C1 segment of cervical spinal cord (tissue), 14 donors: ENCODE measurements around the gene LGALS7B.
"Not testable (repeated sequence)": the region's sequence is repeated elsewhere in the genome, so short reads cannot be mapped to it uniquely, and the experiment has no call there.

Experiments used
- DNase-seq, 14 donors: peaks; one replicate each; lab custom pipeline; 2025; lab: John Stamatoyannopoulos, UW

Gene LGALS7B

DNA sequence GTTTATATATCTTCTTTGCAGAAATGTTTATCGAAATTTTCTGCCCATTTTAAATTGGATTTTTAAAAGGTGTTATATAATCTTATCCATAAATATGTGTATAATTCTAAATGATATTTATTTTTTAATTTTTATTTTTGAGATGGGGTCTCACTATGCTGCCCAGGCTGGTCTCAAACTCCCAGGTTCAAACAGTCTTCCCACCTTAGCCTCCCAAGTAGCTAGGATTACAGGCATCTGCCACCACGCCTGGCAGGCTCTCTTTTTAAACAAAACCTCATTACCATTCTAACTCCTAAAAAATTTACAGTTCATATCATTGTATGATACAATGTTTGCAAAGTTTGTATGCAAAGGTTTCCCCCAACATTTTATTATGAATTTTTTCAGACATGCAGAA lies 7.2 kb downstream of the LGALS7B start:
- DNase-seq, result no peak

DNA sequence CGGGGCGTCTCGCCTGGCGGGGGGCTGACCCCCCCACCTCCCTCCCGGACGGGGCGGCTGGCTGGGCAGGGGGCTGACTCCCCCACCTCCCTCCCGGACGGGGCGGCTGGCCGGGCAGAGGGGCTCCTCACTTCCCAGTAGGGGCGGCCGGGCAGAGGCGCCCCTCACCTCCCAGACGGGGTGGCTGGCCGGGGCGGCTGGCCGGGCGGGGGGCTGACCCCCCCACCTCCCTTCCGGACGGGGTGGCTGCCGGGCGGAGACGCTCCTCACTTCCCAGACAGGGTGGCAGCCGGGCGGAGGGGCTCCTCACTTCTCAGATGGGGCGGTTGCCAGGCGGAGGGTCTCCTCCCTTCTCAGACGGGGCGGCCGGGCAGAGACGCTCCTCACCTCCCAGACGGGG lies 8.8 kb downstream of the LGALS7B start:
- DNase-seq, result not testable (repeated sequence)

DNA sequence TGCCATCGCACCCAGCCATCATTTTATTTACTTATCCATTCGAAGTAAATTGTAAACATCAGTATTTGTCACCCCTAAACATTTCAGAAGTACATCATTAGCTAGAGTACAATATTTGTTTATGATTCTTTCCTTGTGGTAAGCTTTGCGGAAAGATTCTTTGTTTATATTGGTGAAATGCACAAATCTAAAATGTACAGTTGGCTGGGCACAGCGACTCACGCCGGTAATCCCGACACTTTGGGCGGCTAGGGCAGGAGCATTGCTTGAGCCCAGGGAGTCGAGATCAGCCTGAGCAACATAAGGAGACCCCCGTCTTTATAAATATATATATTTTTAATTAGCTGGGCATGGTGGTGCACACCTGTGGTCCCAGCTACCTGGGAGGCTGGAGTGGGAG lies 10.1 kb downstream of the LGALS7B start:
- no peak for DNase-seq

GRCh38 chr19:38800577-38801347 lies 11.8 kb downstream of the LGALS7B start:
- no peak for DNase-seq

GRCh38 chr19:38801359-38802095 lies 12.5 kb downstream of the LGALS7B start:
- no peak for DNase-seq

DNA sequence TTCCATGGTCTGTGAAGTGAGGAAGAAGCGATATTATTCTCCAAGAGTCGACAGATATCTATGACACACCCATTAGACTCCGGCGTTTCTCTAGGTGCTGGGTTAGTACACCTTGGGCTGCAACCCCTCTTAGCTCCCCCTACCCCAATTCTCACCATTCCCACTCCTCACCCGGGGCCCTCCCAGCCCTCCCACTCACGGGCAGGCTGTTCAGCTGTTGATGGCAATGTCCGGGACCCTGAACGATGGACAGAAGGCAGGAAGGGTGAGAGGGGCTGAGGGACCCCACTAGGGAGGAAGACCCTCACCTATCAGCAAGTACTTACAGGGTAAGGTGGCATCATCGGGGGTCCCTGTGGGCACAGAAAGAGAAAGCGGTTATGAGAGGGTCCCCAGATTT lies 14.5 kb downstream of the LGALS7B start:
- DNase-seq, result no peak

DNA sequence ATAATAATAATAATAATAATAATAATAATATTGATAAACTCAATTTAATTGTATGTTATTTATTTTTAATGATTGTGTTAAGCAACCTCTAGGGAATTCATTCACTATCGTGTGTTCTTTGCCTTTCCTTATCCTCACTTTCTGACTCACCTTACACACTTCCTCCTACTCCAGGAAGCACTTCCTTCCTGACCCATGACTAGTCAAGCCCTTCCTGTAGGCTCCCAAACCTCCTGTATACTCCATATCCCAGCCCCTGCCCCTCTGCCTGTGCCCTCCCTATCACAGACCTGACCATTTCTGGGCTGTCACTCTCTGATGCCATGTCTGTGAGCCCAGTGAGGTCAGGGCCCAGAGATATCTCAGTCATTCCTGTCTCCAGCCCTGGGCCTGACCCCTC lies 16.2 kb downstream of the LGALS7B start:
- no peak for DNase-seq

GRCh38 chr19:38806371-38806770 lies 17.4 kb downstream of the LGALS7B start:
- no peak for DNase-seq

- DNase-seq, result not testable (repeated sequence)
These were observed 18.5 kb downstream of the LGALS7B start for GRCh38 chr19:38807374-38808098.

DNA sequence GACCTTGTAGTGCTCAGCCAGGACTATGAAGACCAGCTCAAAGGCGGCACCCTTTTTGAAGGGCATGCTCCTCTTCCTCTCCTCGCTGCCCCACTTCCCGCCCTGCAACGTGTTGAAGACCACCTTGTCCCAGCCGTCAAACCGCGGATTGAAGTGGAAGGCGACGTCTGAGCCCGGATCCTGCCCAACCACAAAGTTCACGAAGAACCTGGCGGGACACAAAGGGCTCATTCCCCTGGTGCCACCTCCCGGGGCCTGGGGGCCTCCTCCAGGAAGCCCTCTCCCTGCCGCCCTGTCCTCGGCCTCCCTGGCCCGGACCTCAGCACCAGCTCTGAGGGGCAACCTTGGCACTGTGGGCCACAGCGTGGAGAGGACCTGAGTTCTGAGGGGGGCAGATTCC lies 19.7 kb downstream of the LGALS7B start:
- no peak for DNase-seq

DNA sequence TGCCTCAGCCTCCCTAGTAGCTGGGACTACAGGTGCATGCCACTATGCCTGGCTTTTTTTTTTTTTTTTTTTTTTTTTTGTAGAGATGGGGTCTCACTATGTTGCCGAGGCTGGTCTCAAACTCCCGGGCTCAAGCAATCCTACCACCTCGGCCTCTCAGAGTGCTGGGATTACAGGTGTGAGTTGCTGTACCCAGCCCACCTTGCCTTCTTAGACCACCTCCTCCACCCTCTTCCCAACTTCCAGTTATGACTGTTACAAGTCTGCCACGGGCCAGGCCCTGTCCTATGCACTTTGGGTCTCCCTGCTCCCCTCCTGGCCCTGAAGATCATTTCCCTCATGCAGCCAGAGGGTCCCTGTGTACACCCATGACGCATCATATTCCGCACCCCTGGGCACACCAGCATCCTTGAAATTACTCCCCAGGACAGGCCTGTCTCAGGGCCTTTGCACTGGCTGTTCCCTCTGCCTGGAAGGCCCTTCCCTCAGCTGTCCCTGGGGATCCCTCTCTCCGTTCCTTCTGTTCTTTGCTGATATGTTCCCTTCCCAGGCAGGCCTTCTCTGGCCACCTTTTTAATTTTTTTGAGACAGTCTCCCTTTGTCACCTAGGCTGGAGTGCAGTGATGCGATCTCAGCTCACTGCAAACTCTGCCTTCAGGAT lies 20.7 kb downstream of the LGALS7B start:
- no peak for DNase-seq

DNA sequence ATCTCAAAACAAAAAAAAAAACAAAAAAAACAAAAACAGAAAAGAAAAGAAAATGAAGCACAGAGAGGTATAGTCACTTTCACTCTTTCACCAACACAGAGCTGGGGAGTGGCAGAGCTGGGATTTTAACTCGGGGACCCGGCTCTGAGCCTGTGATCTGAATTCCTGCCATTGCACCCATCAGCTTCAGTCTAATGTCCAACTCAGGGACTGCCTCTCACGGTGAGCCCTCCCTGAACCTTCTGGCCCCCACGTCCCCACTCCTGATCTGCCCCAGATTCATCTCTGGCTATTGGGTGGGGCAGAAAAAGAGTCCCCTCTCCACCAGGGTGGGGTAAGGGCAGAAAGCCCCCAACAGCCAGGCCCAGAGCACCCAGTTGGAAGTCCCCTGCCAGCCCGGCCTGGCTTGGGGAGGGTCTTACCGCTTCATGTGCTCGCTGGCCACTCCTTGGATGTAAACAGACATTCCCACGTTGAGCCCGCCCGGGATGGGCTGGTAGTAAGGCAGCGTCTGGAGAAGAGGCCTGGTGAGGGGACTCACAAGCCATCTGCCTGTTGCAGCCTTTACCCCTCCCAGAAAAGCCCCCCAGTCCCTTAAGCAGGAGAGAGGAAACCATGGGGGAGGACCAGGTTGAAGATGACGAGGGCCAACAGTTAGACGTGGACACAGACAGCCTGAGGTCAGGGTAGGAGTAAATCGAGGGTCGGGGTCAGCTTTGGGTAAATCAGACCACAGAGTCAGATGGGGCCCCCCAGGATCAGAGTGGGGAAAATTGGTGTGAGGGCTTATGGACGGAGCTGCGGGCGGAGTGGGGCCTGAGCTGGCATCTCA lies 23.2 kb downstream of the LGALS7B start:
- DNase-seq, result no peak

DNA sequence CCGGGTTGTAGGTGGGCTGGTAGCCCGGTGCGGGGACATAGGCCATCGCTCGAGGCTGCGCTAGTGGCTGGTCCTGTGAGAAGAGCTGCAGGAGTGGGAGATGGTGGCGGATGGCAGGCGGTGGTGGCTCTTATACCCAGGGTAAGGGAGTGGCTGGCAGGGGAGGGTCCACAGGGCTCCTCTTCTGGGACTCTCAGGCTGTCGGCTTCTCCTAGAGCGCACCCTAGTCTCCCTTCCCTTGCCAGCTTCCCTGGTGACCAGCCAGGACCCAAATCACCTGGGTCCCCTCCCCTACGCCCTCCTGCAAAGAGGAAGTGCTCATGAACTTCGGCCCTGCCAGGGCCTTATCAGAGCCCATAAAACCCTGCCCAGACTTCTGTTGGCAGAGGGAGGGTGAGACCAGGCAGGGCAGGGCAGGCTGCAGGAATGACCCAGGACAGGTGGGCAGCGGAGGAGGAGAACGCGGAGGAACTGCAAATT lies 23.9 kb downstream of the LGALS7B start, which contains the start of gene LGALS4:
TSS of gene LGALS4 (minus strand) at position 105 of the 480 bp plus-strand sequence. CDS start at position 46, 59 bp downstream.
- no peak for DNase-seq

- no peak for DNase-seq
These were observed 24.3 kb downstream of the LGALS7B start for GRCh38 chr19:38813323-38813722.

DNA sequence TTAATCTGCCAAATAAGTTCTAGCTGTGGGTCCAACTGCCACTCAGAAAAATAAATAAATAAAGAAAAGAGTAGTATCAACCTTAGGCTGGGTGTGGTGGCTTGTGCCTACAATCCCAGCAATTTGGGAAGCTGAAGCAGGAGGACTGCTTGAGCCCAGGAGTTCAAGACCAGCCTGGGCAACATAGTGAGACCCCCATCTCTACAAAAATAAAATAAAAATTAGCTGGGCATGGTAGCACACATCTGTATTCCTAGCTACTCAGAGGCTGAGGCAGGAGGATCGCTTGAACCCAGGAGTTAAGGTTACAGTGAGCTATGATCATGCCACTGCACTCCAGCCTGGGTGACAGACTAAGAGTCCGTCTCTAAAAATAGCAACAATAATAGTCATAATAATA lies 24.9 kb downstream of the LGALS7B start:
- not testable (repeated sequence) for DNase-seq

GRCh38 chr19:38815059-38816001 lies 26.3 kb downstream of the LGALS7B start:
- DNase-seq, result no peak

DNA sequence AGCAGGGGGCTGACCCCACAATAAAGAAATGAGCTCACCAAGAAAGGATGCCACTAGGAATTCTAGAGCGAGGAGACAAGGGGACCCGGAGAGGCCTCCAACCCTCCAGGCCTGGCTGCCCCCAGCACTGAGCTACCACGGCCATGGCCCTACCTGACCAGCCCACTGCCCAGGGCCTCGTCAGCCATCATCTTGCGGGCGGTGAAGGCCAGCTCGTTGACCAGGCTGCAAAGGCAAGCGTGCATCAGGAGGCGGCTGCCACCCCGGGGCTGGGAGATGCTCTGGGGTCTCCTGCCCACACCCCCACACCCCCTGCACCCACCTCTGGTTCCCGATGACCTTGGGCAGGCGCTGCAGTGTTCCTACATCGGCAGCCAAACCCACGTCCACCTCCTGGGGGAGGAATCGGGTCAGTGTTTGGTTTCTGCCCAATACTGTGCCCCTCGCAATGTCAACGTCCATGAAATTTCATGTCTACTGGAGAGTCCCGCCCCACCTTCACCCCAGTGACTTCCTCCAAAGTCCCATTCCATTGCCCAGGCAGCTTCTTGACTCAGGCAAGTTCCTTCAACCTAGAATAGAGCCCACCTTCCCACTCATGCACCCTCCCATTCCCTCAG lies 27.2 kb downstream of the LGALS7B start:
- no peak for DNase-seq

DNA sequence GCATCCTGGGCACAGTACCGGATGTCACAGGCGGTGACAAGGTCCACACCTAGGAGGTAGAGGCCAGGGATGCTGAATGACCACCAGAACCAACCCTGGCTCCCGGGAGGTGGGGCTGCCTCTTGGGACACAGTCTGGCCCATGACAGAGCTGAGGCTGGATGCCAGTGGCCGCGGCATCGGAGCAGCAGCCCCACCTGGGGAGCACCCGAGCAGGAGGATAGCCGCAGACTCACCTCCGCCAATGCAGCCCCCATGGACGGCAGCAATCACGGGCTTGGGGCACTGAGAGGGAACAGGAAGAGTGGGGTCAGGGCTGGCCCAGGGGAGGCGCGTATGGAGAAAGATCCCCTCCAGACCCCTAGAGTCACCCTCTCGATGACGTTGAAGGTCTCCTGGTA lies 28.1 kb downstream of the LGALS7B start:
- no peak for DNase-seq
